ENCODE results near the gene PHKG2.

Gene PHKG2

DNA sequence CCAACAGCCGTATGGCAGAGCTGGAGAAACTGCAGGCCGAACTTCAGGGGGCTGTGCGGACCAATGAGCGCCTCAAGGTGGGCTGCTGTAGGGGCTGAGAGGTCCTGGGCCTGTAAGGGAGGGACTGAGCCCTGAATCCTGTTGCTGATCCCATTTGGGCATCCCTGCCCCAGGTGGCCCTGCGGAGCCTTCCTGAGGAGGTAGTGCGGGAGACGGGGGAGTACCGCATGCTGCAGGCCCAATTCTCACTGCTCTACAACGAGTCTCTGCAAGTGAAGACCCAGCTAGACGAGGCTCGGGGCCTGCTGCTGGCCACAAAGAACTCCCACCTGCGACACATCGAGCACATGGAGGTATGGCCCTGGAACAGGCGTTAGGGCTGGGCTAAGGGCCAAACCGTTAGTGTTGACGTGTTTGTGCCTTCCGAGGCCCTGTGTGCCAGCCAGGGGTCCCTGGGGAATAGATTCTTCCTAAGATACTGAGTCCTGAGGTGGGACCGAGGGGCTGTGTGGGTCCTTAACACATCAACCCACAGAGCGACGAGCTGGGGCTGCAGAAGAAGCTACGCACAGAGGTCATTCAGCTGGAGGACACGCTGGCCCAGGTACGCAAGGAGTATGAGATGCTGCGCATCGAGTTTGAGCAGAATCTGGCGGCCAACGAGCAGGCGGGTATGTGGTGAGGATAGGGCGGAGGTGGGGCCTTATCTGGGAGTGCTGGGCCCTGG is 18.1 kb downstream of the PHKG2 start:
- peaks cover 86% of the 10 kb centered on the region for H3K36me3 ChIP-seq
- H3K27ac ChIP-seq = no peak overlapping the region
- H3K4me3 ChIP-seq (ENCODE audit: low read depth, low read length) = no peak overlapping the region
- H3K9me3 ChIP-seq (ENCODE audit: severe bottlenecking) = no peaks in the 10 kb centered on the region
- no peaks in the 10 kb centered on the region for H3K27me3 ChIP-seq (ENCODE audit: insufficient read depth, low read depth, severe bottlenecking)
- TF ChIP-seq, protein P1, sequence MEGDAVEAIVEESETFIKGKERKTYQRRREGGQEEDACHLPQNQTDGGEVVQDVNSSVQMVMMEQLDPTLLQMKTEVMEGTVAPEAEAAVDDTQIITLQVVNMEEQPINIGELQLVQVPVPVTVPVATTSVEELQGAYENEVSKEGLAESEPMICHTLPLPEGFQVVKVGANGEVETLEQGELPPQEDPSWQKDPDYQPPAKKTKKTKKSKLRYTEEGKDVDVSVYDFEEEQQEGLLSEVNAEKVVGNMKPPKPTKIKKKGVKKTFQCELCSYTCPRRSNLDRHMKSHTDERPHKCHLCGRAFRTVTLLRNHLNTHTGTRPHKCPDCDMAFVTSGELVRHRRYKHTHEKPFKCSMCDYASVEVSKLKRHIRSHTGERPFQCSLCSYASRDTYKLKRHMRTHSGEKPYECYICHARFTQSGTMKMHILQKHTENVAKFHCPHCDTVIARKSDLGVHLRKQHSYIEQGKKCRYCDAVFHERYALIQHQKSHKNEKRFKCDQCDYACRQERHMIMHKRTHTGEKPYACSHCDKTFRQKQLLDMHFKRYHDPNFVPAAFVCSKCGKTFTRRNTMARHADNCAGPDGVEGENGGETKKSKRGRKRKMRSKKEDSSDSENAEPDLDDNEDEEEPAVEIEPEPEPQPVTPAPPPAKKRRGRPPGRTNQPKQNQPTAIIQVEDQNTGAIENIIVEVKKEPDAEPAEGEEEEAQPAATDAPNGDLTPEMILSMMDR (IDR thresholded peaks at IDR 0.05; ENCODE audit: low read depth, low read length) = no peak
- no peak for DNase-seq

DNA sequence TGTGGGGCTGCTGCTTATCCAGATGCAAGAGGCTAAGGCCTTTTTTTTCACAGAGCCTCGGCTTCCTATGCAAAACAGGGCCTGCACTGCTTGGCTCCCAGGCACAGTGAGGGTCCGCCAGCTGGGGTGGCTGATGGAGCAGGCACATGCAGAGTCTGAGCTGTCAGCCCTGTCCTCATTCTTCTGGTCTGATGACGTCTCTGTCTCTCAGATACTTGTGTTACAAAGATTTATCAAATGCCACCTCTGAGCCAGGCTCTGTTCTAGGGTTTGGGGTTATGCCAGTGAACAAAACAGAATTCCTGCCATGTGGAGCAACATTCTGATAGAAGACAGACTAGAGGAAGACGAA is 18.7 kb downstream of the PHKG2 start:
- no peaks in the 10 kb centered on the region for H3K9me3 ChIP-seq (ENCODE audit: severe bottlenecking)
- TF ChIP-seq, protein P1 (IDR thresholded peaks at IDR 0.05; ENCODE audit: low read depth, low read length) = no peak
- peaks cover 91% of the 10 kb centered on the region for H3K36me3 ChIP-seq
- H3K4me3 ChIP-seq (ENCODE audit: low read depth, low read length) = no peak overlapping the region
- DNase-seq = no peak
- H3K27ac ChIP-seq = no peak overlapping the region
- no peaks in the 10 kb centered on the region for H3K27me3 ChIP-seq (ENCODE audit: insufficient read depth, low read depth, severe bottlenecking)

DNA sequence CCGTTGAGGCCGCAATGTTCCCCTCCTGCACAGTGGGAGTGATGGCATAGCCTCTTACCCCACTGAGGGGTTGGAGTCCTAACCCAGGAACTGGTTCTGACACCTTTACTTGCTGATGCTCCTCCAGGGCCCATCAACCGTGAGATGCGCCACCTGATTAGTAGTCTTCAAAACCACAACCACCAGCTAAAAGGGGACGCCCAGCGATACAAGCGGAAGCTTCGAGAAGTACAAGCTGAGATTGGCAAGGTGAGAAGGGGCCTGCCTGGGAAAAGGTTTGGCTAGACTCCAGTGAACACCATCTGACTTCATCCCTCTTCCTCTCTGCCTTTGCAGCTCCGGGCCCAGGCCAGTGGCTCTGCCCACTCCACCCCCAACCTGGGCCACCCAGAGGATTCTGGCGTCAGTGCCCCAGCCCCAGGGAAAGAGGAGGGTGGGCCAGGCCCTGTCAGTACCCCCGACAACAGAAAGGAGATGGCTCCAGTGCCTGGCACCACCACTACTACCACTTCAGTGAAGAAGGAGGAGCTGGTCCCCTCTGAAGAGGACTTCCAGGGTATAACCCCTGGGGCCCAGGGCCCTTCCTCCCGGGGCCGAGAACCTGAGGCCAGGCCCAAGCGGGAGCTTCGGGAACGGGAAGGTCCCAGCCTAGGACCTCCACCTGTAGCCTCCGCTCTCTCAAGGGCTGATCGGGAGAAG is 19.7 kb downstream of the PHKG2 start:
- TF ChIP-seq, protein P1 (IDR thresholded peaks at IDR 0.05; ENCODE audit: low read depth, low read length) = no peak
- Histone ChIP-seq H3K27me3 (ENCODE audit: insufficient read depth, low read depth, severe bottlenecking) (no peaks in the 10 kb centered on the region), H3K36me3 (peaks cover 93% of the 10 kb centered on the region), H3K4me3 (ENCODE audit: low read depth, low read length) (no peak overlapping the region), H3K27ac (no peak overlapping the region), H3K9me3 (ENCODE audit: severe bottlenecking) (no peaks in the 10 kb centered on the region)
- no peak for DNase-seq

DNA sequence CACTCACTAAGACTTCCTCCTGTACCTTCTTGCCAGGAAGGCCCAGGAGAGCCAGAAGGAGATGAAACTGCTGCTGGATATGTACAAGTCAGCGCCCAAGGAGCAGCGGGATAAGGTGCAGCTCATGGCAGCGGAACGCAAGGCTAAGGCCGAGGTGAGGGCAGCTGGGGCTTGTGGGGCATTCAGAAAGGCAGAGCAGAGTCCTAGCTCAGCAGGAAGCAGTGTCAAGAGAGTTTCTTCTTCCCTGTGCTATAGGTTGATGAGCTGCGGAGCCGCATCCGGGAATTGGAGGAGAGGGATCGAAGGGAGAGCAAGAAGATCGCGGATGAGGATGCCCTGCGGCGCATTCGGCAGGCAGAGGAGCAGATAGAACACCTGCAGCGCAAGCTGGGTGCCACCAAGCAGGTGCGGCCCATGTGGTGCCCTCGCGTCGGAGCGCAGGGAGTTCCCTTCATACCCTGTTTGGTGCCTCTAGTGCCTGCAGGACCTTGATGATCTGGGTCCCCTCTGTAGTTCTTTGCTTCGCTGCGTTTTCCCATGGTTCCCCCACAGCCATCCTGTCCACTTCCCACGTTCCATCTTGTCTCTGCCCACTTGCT is 20.5 kb downstream of the PHKG2 start:
- H3K9me3 ChIP-seq (ENCODE audit: severe bottlenecking) = no peaks in the 10 kb centered on the region
- no peaks in the 10 kb centered on the region for H3K27me3 ChIP-seq (ENCODE audit: insufficient read depth, low read depth, severe bottlenecking)
- DNase-seq = no peak
- no peak overlapping the region for H3K27ac ChIP-seq
- peaks cover 93% of the 10 kb centered on the region for H3K36me3 ChIP-seq
- H3K4me3 ChIP-seq (ENCODE audit: low read depth, low read length) = no peak overlapping the region
- TF ChIP-seq, protein P1 (IDR thresholded peaks at IDR 0.05; ENCODE audit: low read depth, low read length) = no peak

DNA sequence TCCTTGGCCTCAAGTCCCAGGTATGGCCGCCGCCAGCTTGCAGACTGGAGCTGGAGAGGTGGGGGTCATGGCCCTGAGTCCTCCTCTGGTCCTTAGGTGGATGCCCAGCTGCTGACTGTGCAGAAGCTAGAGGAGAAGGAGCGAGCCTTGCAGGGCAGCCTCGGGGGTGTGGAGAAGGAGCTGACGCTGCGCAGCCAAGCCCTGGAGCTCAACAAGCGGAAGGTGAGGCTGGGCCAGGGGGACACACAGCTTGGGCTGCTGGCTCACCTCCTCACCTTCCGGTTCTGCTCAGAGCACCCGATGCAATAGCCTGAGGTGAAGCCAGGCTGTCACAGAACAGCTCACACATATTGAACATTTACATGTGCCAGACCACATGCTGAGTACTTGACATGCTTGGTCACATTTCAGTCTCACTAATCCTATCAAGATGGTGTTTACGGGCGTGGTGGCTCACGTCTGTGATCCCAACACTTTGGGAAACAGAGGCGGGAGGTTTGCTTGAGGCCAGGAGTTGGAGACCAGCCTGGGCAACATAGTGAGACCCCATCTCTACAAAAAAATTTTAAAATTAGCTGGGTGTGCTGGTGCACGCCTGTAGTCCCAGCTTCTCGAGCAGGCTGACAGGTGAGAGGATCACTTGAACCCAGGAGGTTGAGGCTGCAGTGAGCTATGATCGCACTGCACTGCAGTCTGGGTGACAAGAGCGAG is 21.3 kb downstream of the PHKG2 start:
- no peak overlapping the region for H3K27ac ChIP-seq
- TF ChIP-seq, protein P1 (IDR thresholded peaks at IDR 0.05; ENCODE audit: low read depth, low read length) = no peak
- DNase-seq = no peak
- H3K36me3 ChIP-seq = peaks cover 91% of the 10 kb centered on the region
- no peaks in the 10 kb centered on the region for H3K9me3 ChIP-seq (ENCODE audit: severe bottlenecking)
- no peak overlapping the region for H3K4me3 ChIP-seq (ENCODE audit: low read depth, low read length)
- no peaks in the 10 kb centered on the region for H3K27me3 ChIP-seq (ENCODE audit: insufficient read depth, low read depth, severe bottlenecking)

Data from WERI-Rb-1 (cell line).